HUDEP-2 (cell line): Measurements from ENCODE around the gene OR6J1.
"Not testable (repeated sequence)": the region's sequence is repeated elsewhere in the genome, so short reads cannot be mapped to it uniquely, and the experiment has no call there.

Experiments used
- DNase-seq, 76 experiments: peaks; one replicate each; lab custom pipeline; 2025; ENCODE audit not compliant: unreplicated experiment in 76 of 76; lab: John Stamatoyannopoulos, UW

OR6J1 gene

GRCh38 chr14:22644305-22644635 is at the start of gene OR6J1:
Gene OR6J1, minus strand, starts transcription at chr14:22644352. Its CDS starts 9,541 bp downstream, at chr14:22634811.
- DNase-seq = no peak

- no peak for DNase-seq
These were observed 48.0 kb upstream of the OR6J1 start for GRCh38 chr14:22692194-22692593.

GRCh38 chr14:22691171-22691570 is 47.0 kb upstream of the OR6J1 start:
- no peak for DNase-seq

- DNase-seq = no peak
These were observed 45.0 kb upstream of the OR6J1 start for GRCh38 chr14:22689199-22689598.

- DNase-seq = not testable (repeated sequence)
These were observed 43.8 kb upstream of the OR6J1 start for GRCh38 chr14:22687969-22688368.

- DNase-seq = not testable (repeated sequence)
These were observed 42.0 kb upstream of the OR6J1 start for GRCh38 chr14:22686176-22686611.

GRCh38 chr14:22685467-22685866 is 41.3 kb upstream of the OR6J1 start:
- DNase-seq = no peak

GRCh38 chr14:22683428-22683827 is 39.3 kb upstream of the OR6J1 start:
- not testable (repeated sequence) for DNase-seq

GRCh38 chr14:22678221-22678620 is 34.1 kb upstream of the OR6J1 start:
- no peak for DNase-seq

- DNase-seq = not testable (repeated sequence)
These were observed 33.4 kb upstream of the OR6J1 start for GRCh38 chr14:22677551-22677950.

- peak in 5 of 76 experiments; percentile 7 to 31 (median 15) for DNase-seq
These were observed 27.5 kb upstream of the OR6J1 start for GRCh38 chr14:22671622-22672021.

- DNase-seq = no peak
These were observed 24.7 kb upstream of the OR6J1 start for GRCh38 chr14:22668863-22669262.

GRCh38 chr14:22668417-22668816 is 24.3 kb upstream of the OR6J1 start:
- no peak for DNase-seq

- DNase-seq = no peak
These were observed 23.7 kb upstream of the OR6J1 start for GRCh38 chr14:22667881-22668280.

- no peak for DNase-seq
These were observed 22.2 kb upstream of the OR6J1 start for GRCh38 chr14:22666203-22666893.

GRCh38 chr14:22664261-22664660 is 20.1 kb upstream of the OR6J1 start:
- DNase-seq = no peak

GRCh38 chr14:22660654-22661053 is 16.5 kb upstream of the OR6J1 start:
- no peak for DNase-seq

- no peak for DNase-seq
These were observed 14.8 kb upstream of the OR6J1 start for GRCh38 chr14:22658946-22659345.

- DNase-seq = peak in 12 of 76 experiments; percentile 1 to 34 (median 10)
These were observed 13.7 kb upstream of the OR6J1 start for GRCh38 chr14:22657861-22658260.

- no peak for DNase-seq
These were observed 13.0 kb upstream of the OR6J1 start for GRCh38 chr14:22656945-22657731.

GRCh38 chr14:22656226-22656625 is 12.1 kb upstream of the OR6J1 start:
- DNase-seq = no peak

- DNase-seq = peak in 57 of 76 experiments; percentile 5 to 73 (median 35)
These were observed 9.0 kb upstream of the OR6J1 start for GRCh38 chr14:22653012-22653621.
